Activated T-helper 2 cell treated with anti-CD3 and anti-CD28 coated beads, Interferon-gamma antibody, Interleukin-2, Interleukin-4, amounts not matched to agents 10 μg/mL and 5 μg/mL and 100 μg/mL, durations not matched to agents 14 hours and 24 hours and 36 hours (primary cell): ENCODE measurements around the gene OXLD1. TPM values are rescaled to one million over a fixed set of nuclear protein-coding genes. Genes with fewer than 3 reads are reported as not detected.

Experiments used
- DNase-seq: peaks from one replicate; pipeline ENCODE4 v3.0.0; 2021; ENCODE audit warnings: low spot score
- H3K27ac Mint-ChIP-seq: one replicate; pipeline ENCODE4 v1.8.0; 2021; ENCODE audit warnings: mixed read lengths
- H3K27me3 Mint-ChIP-seq: one replicate; pipeline ENCODE4 v1.8.0; 2021; ENCODE audit warnings: low read depth, mixed read lengths
- H3K36me3 Mint-ChIP-seq: one replicate; pipeline ENCODE4 v1.8.0; 2021; ENCODE audit warnings: low read depth, mixed read lengths
- H3K4me1 Mint-ChIP-seq: one replicate; pipeline ENCODE4 v1.8.0; 2021; ENCODE audit warnings: low read depth, mixed read lengths
- H3K4me3 Mint-ChIP-seq: one replicate; pipeline ENCODE4 v1.8.0; 2021; ENCODE audit warnings: low read depth, mild to moderate bottlenecking, moderate library complexity, mixed read lengths
- H3K9me3 Mint-ChIP-seq: one replicate; pipeline ENCODE4 v1.8.0; 2021; ENCODE audit warnings: mixed read lengths
- intact Hi-C: fragments of 100-400 bp; cut with micrococcal nuclease; formaldehyde crosslinking; loops from one replicate; pipeline ENCODE4 v1.15.1; 2023
- total RNA-seq: library from RNA; stranded (reverse); gene quantifications from 2 replicates; pipeline ENCODE4 v1.2.3, GENCODE V29; 2022

OXLD1 gene
- total RNA-seq, 1 donor from 2014 or later = 52.7 TPM

DNA sequence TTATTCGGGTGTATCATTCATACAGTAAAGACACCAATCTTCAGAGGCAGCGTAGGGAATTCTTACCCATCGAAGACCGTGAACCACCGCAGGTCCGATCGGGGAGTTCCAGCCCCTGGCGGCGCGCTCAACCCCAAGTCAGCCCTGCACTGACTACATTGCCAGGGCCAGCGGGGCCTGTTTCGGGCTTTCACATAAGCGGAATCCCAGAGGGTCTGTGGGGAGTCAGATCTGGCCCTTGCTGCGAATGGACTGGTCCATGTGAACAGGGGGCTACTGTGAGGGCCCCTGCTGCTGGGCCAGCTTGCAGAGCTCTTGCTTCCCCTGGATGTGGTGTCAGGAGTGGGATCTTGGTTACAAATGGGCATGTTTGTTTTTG, 17.7 kb downstream of the OXLD1 start:
- no peak overlapping the region for H3K4me3 Mint-ChIP-seq
- intact Hi-C loops = no loop called here
- H3K36me3 Mint-ChIP-seq = no peaks in the 10 kb centered on the region
- H3K4me1 Mint-ChIP-seq = peaks cover 3% of the 10 kb centered on the region
- H3K27ac Mint-ChIP-seq = no peak overlapping the region
- no peak for DNase-seq
- H3K9me3 Mint-ChIP-seq = no peaks in the 10 kb centered on the region
- peaks cover 11% of the 10 kb centered on the region for H3K27me3 Mint-ChIP-seq

GRCh38 chr17:81648013-81648706, 18.2 kb downstream of the OXLD1 start:
- no peaks in the 10 kb centered on the region for H3K36me3 Mint-ChIP-seq
- H3K4me1 Mint-ChIP-seq = no peaks in the 10 kb centered on the region
- intact Hi-C loops = no loop called here
- no peaks in the 10 kb centered on the region for H3K9me3 Mint-ChIP-seq
- no peak overlapping the region for H3K4me3 Mint-ChIP-seq
- H3K27me3 Mint-ChIP-seq = peaks cover 11% of the 10 kb centered on the region
- H3K27ac Mint-ChIP-seq = no peak overlapping the region
- no peak for DNase-seq

DNA sequence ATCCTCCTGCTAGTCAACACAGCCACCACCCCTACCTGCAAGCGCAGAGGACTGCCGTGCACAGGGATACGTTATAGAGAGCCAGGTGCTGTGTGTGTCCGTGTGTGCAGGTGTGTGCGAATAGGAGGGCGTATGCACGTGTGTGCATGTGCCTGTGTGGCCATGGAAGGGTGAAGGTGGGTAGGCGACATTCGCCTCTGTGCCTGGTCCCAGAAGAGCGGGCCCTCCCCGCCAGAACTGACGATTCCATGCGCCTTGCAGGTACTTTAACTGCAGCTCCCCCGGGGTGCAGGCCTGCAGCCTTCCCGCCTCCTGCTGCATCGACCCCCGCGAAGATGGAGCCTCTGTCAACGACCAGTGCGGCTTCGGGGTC, 18.8 kb downstream of the OXLD1 start:
- Mint-ChIP-seq H3K9me3 (no peaks in the 10 kb centered on the region), H3K4me1 (no peaks in the 10 kb centered on the region)

GRCh38 chr17:81646869-81647600, 19.4 kb downstream of the OXLD1 start:
- H3K36me3 Mint-ChIP-seq = no peaks in the 10 kb centered on the region
- no peak overlapping the region for H3K27ac Mint-ChIP-seq
- H3K4me1 Mint-ChIP-seq = no peaks in the 10 kb centered on the region
- no peaks in the 10 kb centered on the region for H3K9me3 Mint-ChIP-seq
- H3K27me3 Mint-ChIP-seq = peaks cover 11% of the 10 kb centered on the region
- H3K4me3 Mint-ChIP-seq = no peak overlapping the region
- no peak for DNase-seq
- intact Hi-C loops = no loop called here

More for the DNA sequence above, 18.8 kb downstream of the OXLD1 start:
- DNase-seq = no peak
- Mint-ChIP-seq H3K27ac (no peak overlapping the region), H3K27me3 (peaks cover 11% of the 10 kb centered on the region), H3K4me3 (no peak overlapping the region), H3K36me3 (no peaks in the 10 kb centered on the region)
- intact Hi-C loops = no loop called here

DNA sequence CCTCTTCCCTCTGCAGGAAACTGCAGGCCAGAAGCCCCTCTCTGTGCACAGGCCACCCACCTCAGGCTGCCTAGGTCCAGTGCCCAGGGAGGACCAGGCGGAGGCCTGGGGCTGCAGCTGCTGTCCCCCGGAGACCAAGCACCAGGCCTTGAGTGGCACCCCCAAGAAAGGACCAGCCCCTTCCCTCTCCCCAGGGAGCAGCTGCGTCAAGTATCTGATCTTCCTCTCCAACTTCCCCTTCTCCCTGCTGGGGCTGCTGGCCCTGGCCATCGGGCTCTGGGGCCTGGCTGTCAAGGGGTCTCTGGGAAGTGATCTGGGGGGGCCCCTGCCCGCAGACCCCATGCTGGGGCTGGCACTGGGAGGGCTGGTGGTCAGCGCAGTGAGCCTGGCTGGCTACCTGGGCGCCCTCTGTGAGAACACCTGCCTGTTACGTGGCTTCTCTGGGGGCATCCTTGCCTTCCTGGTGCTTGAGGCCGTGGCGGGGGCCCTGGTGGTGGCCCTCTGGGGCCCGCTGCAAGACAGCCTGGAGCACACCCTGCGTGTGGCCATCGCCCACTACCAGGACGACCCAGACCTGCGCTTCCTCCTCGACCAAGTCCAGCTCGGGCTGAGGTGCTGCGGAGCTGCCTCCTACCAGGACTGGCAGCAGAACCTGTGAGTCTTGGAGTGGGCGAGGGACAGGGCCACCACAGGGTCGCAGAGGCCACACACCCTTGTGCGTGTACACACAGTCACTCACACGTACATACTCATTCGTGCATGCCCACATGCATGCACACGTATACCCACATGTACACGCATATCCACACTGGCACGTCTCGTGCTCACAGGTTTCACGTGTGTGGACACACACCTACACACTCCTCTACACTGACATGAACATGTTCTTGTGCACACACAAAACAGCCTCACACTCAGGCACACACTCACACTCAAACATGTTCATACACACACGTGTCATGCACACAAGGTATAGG, 21.1 kb downstream of the OXLD1 start:
- Mint-ChIP-seq H3K4me3 (no peak overlapping the region), H3K27me3 (peaks cover 11% of the 10 kb centered on the region), H3K27ac (no peak overlapping the region), H3K36me3 (no peaks in the 10 kb centered on the region), H3K4me1 (no peaks in the 10 kb centered on the region), H3K9me3 (no peaks in the 10 kb centered on the region)
- intact Hi-C loops = no loop called here
- no peak for DNase-seq

DNA sequence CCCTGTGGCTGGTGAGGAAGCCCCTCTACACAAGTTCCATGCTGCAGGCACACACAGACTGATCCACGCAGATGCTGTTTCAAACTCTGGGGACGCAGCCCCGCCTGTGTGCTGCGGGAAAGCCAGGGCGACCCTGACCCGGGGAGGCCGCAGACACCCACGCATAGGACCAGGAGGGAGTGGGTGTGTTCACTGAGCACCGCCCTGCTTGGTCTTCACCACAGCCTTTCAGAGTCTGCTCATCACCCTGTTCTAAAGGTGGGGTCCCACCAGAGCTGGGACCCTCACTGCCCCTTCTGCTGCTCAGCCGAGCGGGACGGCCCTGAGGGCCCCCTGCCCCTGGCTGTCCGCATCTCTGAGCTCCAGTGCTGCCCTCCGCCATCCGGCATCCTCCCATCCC, 21.9 kb downstream of the OXLD1 start:
- DNase-seq = no peak
- Mint-ChIP-seq H3K4me1 (no peaks in the 10 kb centered on the region), H3K27ac (no peak overlapping the region), H3K4me3 (no peak overlapping the region), H3K36me3 (no peaks in the 10 kb centered on the region), H3K27me3 (peaks cover 11% of the 10 kb centered on the region), H3K9me3 (no peaks in the 10 kb centered on the region)
- intact Hi-C loops = no loop called here

DNA sequence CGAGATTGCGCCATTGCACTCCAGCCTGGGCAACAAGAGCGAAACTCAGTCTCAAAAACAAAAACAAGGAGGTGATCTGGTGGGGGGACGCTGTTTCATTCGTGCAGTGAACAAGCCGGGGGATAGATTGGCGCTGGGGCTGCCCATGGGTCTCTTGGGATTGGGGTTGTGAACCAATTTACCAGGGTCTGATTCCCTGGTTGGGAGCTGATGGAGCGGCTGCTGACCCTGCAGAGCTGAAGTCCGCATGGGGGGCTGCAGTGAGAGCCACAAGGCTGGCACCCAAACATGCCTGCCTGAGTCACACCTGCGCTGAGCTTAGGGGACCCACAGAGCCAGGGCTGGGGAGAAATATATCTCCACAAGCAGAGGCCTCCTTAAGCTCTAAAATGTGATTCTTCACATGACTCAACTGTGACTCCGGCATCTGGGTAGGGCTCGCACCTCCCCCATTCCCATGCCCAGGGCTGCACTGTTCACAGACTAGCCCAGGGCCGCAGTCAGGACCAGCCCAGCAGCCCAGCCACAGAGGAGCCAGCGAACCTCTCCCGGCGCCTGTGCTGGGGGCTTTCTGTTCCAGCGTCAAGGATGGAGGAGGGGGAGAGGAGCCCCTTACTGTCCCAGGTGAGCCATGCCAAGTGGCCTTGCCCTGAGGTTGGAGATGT, 24.4 kb downstream of the OXLD1 start:
- Mint-ChIP-seq H3K4me1 (peaks cover 2% of the 10 kb centered on the region), H3K4me3 (no peak overlapping the region), H3K27ac (no peak overlapping the region), H3K27me3 (peaks cover 3% of the 10 kb centered on the region), H3K36me3 (no peaks in the 10 kb centered on the region), H3K9me3 (no peaks in the 10 kb centered on the region)
- intact Hi-C loops = no loop called here
- DNase-seq = no peak

GRCh38 chr17:81640011-81640410, 26.4 kb downstream of the OXLD1 start:
- Mint-ChIP-seq H3K9me3 (no peaks in the 10 kb centered on the region), H3K4me3 (no peak overlapping the region), H3K27me3 (no peaks in the 10 kb centered on the region), H3K36me3 (peaks cover 8% of the 10 kb centered on the region), H3K4me1 (peaks cover 9% of the 10 kb centered on the region), H3K27ac (no peak overlapping the region)
- DNase-seq = no peak
- intact Hi-C loops = no loop called here

- Mint-ChIP-seq H3K4me1 (peaks cover 9% of the 10 kb centered on the region), H3K27ac (no peak overlapping the region), H3K9me3 (no peaks in the 10 kb centered on the region), H3K27me3 (no peaks in the 10 kb centered on the region), H3K36me3 (peaks cover 8% of the 10 kb centered on the region), H3K4me3 (no peak overlapping the region)
- no peak for DNase-seq
- intact Hi-C loops = no loop called here
Observed at GRCh38 chr17:81638683-81639082, 27.7 kb downstream of the OXLD1 start.

DNA sequence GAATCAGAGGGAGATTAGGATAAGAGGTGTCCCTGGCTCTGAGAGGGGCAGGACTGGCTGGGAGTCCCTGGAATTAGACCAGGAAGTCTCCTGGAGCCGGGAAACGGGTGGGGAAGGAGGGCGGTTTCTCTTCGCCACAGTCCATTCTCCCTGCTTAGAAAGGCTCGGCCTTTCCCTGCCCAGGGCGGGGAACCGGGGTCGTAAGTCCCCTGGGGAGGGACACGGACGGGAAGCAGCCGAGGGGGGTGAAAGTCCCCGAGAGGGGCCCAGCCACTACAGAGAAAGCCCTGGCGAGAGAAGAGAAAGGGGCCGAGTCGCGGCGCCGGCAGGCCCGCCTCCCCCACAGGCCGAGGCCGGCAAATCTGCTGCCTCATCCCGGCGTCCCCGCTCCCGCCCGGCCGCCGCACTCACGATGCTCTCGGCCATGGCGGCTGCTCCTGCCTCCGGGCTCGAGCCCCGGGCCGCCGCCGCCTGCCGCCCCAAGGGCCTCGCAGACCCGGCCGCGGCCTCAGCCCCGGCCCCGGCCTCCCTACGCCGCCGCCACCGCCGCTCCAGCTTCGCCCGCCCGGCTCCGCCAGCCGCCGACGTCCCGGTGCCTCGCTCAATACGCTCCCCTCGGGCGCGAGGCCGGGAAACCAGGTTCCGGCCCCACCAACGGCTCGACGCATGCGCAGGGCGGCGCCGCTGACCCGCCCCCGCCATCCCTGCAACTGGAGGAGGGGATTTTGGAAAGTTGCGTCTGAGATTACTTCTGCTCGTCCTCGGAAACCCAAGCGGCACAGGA, 29.7 kb downstream of the OXLD1 start, which contains the start of the genes NPLOC4 and TSPAN10:
Gene NPLOC4 (minus strand): TSS at position 608 of the 784 bp plus-strand sequence. CDS start 182 bp downstream, at position 426.
Gene TSPAN10 (plus strand): TSS at position 692 of the 784 bp plus-strand sequence. CDS start 5,217 bp downstream, outside the sequence.
- intact Hi-C loops = loop anchor here (2.0 kb wide), 1 partner anchor 30 kb away; the partner anchor contains the start of genes CCDC137 and OXLD1
- H3K4me1 Mint-ChIP-seq = peaks cover 13% of the 10 kb centered on the region
- no peaks in the 10 kb centered on the region for H3K9me3 Mint-ChIP-seq
- peak within 1 kb of the TSS; percentile 94 for H3K4me3 Mint-ChIP-seq
- peak within 1 kb of the TSS; percentile 75 for H3K27ac Mint-ChIP-seq
- no peaks in the 10 kb centered on the region for H3K27me3 Mint-ChIP-seq
- H3K36me3 Mint-ChIP-seq = peaks cover 13% of the 10 kb centered on the region
- peak; percentile 80 for DNase-seq

DNA sequence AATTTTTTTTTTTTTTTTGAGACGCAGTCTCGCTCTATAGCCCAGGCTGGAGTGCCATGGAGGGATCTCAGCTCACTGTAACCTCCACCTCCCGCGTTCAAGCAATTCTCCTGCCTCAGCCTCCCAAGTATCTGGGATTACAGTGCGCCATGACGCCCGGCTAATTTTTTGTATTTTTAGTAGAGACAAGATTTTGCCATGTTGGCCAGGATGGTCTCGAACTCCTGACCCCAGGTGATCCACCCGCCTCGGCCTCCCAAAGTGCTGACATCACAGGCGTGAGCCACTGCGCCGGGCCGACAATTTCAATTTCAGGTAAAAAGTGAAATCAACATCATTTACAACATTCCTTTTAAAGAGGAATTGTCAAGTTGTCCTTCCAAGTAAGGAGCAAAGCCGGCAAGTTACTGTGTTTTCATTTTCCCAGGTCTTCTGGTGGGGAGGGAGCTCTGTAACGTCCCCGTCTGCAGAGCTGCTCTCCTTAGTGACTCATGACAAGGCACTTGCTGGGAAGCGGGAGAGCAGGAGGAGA, 30.4 kb downstream of the OXLD1 start:
- DNase-seq = no peak
- Mint-ChIP-seq H3K27me3 (no peaks in the 10 kb centered on the region), H3K9me3 (no peaks in the 10 kb centered on the region), H3K36me3 (peaks cover 17% of the 10 kb centered on the region), H3K4me3 (peak overlapping the region; percentile 94), H3K4me1 (peaks cover 13% of the 10 kb centered on the region), H3K27ac (peak overlapping the region; percentile 75)
- intact Hi-C loops = loop anchor here (2.0 kb wide), 1 partner anchor 31 kb away; the partner anchor contains the start of genes CCDC137 and OXLD1
